NCI-H2029 treated with DMSO at 0.1 percent for 48 hours (cell line): ENCODE measurements around the gene HK2.

Experiments
- DNase-seq: peaks from one replicate; lab custom pipeline; 2025; lab: John Stamatoyannopoulos, UW

The HK2 gene

GRCh38 chr2:74857215-74857614, 23.3 kb downstream of the HK2 start:
- no peak for DNase-seq

GRCh38 chr2:74857725-74858124, 23.8 kb downstream of the HK2 start:
- no peak for DNase-seq

DNA sequence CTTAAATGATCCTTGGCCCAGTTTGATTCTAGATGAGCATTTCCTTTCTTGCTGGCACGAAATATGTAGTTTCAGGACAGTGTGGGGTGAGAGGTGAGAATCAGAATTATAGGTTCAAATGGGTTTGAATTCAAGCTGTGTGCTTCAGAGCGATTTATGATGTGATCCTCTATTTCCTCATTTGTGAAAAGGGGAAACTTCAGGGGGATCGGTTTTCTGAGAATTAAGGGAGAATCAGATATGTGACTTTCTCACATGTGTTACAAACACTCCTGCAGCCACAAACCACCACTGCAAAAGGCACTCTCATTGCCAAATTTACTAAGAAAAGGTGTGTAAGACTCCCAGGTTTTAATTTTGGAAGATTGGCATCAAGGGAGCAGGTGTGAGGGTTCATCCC, 24.4 kb downstream of the HK2 start:
- no peak for DNase-seq

DNA sequence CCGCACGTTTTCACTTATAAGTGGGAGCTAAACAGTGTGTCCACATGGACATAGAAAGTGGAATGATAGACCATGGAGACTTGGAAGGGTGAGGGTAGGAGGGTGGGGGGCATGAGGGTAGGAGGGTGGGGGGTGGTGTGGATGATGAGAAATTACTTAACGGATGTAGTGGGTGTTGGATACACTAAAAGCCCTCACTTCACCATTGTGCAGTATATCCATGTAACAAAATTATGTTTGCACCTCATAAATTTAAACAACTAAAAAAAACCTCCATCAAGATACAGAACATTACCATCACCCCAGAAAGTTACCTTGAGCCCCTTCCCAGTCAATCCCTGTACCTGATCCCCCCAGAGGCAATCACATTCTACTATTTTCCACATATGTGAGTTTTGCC, 26.2 kb downstream of the HK2 start:
- DNase-seq = no peak

DNA sequence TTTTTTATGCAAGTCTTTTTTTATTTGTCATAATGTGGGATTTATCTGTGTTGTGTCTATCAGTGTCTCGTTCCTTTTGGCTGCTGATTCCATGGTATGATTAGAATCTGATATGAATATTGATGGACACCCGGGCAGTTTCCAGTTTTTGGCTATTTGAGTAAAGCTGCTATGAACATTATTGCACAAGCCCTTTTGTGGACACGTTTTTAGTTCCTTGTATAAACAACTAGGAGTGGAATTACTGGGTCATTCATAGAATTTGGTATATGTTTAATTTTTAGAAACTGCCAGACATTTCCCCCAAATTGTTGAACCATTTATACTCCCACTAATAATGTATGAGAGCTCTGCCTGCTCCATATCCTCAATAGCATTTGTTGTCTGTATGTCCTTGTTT, 26.6 kb downstream of the HK2 start:
- DNase-seq = no peak

DNA sequence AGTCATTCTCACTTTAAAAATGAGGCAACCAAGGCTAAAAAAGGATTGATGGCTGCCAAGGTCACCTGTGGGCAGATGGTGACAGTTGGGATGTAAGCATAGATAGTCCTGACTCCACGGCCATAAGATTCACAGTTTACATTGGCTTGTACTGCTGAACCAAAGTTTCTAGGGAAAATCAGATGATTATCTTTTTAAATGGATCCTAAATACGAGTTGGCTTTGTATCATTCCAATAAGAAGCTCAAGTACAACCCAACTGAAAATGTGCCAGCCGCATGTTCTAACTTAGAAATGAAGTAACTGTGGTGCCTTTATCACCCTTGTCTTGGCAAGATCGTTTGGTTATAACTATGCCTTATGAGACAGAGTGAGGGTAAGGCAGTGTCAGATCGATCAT, 27.6 kb downstream of the HK2 start:
- no peak for DNase-seq

DNA sequence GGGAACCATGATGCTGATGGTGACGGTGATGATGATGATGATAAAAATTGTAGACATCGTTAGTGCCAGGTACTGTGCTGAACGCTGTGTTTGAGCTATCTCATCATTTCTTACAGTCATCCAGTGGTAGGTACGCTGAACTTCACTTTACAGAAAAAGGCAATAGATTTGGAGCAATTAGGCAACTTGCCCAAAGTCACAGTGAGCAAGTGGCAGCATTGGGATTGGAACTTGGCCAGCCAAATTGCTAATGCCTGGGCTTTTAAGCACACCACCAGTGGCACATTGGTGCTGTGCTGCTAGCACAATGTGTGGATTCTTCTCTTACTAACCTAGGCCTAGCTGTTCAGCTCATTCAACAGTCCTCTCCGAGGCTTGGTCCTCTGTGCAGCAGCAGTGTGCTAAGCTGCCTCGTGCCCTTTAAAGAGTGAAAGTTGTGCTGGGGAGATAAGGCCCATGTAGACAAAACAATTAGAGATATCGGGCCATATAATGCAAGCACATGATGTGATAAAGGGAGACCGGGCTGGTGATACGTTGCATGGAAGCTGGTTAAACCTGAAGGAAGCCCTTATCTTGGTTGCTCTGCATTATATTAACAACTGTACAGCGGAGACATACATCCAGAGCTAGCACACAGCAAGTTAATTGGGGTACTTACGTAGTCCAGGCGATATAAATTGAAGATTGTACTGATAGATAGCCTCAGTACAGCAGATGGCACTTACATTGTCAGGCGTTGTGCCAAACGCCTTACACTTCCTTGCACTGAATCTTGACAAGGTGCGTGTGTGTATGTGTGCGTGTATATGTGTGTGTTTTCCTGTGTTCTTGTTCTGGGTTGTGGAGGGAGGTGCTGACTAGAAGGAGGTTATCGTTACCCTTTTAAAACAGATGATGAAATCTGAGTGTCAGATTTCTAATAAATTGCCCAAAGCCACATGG, 28.4 kb downstream of the HK2 start:
- DNase-seq = no peak

GRCh38 chr2:74863802-74864248, 29.9 kb downstream of the HK2 start:
- no peak for DNase-seq

DNA sequence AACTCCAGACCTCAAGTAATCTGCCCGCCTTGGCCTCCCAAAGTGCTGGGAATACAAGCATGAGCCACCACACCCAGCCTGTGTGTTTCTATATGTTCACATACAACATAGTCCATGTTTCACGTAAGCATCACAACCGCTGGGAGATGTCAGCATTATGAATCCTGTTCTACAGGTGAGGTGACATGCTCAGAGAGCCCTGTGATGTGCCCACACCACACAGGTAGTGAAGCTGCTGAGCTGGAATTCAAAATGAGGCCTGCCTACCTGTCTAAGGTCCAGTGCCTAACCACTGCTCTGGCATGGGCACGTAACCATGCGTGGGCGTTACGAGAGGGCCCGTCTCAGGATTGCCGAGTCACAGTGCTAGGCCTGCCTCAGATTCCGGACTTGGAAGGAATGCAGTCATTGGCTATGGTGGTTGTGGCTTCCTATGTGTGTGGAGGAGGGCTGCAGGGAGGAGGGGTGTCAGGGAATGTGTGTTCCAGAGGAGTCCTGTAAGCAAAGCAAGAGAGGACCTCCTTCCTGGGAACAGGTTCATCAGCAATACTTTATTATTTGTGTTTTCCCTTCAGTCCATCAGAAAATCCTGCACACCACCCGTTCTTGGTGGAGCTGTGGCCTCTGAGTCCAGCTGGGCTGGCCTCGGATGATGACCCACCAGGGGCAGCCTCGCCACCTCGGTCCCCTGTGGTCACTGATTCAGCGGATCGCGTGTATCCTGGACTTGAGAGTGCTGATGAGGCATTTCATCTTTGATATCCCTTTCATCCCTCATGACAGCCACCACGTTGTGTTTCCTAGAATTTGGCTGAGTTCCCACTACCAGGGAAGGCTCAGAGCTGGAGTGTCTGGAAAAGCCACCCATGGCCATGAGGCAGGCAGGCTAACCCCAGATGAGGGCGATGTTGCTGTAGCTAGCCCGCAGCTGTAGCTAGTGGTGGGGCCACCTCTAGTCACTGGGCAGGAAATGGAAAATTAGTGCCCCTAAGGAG, 31.1 kb downstream of the HK2 start:
- no peak for DNase-seq

DNA sequence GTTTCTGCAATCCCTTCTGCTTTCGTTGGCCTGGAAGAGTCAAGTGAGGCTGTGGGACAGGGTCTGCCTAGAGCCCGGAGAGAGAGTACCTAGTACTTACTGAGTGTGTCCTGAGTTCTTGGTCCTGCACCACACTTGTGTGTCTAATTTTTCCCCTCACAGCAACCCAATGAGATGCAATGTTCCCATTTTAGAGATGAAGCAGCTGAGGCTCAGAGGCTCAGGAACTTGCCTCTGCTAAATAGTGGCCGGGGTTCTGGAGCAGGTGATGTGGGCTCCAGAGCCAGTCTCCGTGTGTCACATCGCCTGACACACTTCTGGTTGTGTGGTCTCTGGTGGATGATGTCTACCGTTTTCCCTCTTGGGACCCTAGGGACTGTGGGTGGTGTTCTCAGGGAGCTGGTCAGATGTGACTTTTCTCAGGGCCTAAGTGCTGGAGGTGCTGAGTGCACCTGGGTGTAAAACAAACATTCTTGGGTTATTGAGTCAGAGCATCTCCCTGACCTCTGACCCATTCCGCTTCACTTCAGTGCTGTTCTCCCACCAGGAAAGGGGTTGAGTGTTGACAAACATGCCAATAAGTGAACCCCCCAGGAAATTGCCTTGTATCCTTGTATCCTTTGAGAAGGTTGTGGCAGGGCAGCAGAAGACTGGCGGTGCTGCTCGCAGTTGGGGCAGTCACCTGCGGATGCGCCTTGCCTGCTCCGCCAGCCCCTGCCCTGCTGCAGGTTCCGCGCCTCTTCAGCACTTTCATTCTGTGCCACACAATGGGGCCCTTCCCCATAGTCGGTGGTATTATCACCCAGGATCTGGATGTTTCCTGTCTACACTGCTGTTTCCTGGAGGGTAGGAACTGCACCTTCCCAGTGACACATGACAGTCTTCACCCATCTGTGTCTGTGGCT, 32.1 kb downstream of the HK2 start:
- no peak for DNase-seq

- DNase-seq = no peak
These were observed 34.1 kb downstream of the HK2 start for GRCh38 chr2:74867841-74868658.

- DNase-seq = no peak
These were observed 35.6 kb downstream of the HK2 start for GRCh38 chr2:74869517-74869916.

DNA sequence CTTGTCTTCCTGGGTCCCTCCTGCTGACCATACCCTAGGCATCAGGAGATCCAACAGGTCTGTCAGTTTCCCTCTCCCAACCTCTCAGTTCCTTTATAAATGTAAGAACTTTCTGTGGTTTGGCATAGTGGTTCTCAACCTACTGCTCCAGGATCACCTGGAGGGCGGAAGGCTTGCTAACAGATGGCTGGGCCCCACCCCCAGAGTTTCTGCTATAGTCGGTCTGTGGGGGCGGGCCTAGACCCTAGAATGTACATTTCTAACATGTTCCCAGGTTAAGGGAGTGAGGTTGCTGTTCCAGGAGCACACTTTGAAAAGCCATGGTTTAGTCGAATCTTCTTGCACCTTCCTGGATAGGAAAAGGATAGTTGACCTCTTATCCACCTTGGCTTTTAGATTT, 37.0 kb downstream of the HK2 start:
- DNase-seq = no peak

- no peak for DNase-seq
These were observed 37.5 kb downstream of the HK2 start for GRCh38 chr2:74871414-74871813.

- no peak for DNase-seq
These were observed 38.5 kb downstream of the HK2 start for GRCh38 chr2:74872389-74872836.

GRCh38 chr2:74873012-74873665, 39.2 kb downstream of the HK2 start:
- DNase-seq = no peak

DNA sequence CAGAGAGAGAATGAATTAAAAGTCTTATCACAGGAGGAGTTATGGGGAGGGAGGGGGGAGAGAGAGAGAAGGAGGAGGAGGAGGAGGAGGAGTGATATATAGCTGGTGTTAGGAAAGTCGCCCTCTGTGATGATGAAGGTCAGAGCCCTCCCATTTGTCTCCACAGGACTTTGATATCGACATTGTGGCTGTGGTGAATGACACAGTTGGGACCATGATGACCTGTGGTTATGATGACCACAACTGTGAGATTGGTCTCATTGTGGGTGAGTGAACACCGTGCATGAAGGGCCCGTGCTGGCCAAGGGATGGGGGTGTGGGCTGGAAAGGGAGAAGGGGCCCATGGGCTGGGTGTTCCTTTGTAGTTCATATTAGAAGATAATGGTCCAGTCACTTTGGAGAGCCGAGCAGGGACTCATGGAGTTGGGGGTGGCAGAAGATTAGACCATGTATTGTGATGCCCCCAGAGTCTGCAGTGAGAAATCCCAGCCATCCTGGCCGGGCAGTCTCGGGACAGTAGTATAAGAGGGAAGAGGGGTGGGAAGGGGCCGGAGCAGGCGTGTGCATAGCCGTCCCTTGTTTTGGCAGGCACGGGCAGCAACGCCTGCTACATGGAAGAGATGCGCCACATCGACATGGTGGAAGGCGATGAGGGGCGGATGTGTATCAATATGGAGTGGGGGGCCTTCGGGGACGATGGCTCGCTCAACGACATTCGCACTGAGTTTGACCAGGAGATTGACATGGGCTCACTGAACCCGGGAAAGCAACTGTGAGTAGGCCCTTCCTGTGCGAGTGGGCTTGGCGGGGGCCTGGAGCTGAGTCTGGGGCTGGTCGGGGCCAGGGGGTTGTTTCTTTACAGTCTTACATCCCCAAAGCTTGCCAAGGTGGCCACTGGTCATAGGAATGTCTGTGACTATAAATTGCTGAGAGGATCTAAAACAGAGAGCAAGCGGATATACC, 40.0 kb downstream of the HK2 start:
- DNase-seq = no peak

GRCh38 chr2:74876081-74876886, 42.4 kb downstream of the HK2 start:
- peak; percentile 47 for DNase-seq
